Measurements from ENCODE around the gene LPP. TPM values are rescaled to one million over a fixed set of nuclear protein-coding genes. Genes with fewer than 3 reads are reported as not detected.

The LPP gene
- total RNA-seq, 1 experiment from 2014 or later, result 120 TPM

DNA sequence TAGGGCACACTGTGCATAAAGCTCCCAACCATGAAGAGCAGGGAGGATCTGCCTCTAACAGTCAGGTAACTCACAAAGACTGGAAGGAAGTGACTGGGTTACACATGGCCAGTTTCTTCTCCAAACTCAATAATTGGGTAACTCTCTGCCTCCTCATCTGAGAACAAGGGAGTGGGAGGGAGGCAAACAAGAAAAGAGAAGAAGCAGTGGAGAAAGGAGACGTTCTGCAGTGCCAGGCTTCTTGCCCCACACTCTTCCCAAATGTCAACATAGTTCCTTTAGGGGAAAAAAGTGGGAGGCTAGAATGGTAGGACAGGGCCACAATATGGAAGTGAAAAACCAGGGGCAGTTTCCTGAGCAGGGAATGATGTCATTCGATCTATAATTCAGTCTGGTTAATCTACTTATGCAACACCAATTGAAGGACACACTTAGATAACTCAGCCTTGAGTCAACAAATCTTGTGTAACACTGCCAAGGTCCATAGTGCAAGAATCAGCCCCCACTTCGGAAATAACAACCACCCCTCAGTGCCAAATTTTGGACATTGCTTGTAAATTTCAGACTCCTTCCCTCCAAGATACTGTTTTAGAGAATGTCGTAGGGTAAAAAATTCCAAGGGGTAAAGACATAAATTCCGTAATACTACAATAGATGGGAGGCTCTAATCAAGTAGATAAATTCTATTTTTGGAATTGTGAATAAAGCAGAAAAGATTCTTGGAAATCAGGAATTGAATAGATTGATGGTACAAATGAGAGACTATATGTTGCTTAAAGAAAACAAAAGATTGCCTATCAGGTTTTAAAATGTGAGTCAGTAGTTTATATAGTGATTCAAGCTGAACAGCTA, 143.0 kb downstream of the LPP start:
- ChIA-PET POLR2A (no interaction called here), CTCF (no interaction called here)
- Histone ChIP-seq H3K4me3 (ENCODE audit: low read depth, low read length) (no peak overlapping the region), H3K27me3 (replicated peaks; ENCODE audit: control insufficient read depth, insufficient read depth, low read length) (no peaks in the 10 kb centered on the region), H3K4me1 (peaks cover 41% of the 10 kb centered on the region), H3K36me3 (ENCODE audit: control insufficient read depth, insufficient read depth, low read length) (no peaks in the 10 kb centered on the region), H3K9me3 (no peaks in the 10 kb centered on the region)
- Mint-ChIP-seq H3K27ac (ENCODE audit: unreplicated experiment) (peak overlapping the region; percentile 78), H3K4me1 (ENCODE audit: low read depth, unreplicated experiment) (peaks cover 66% of the 10 kb centered on the region), H3K4me3 (ENCODE audit: unreplicated experiment) (peak overlapping the region; percentile 42), H3K9me3 (ENCODE audit: unreplicated experiment) (no peaks in the 10 kb centered on the region), H3K36me3 (ENCODE audit: insufficient read depth, unreplicated experiment) (peaks cover 23% of the 10 kb centered on the region), H3K27me3 (ENCODE audit: insufficient read depth, unreplicated experiment) (no peaks in the 10 kb centered on the region)
- intact Hi-C loops (cut with micrococcal nuclease; ENCODE audit: unreplicated experiment), result loop anchor here (2.0 to 10.0 kb wide), 3 partner anchors 90 to 658 kb away; no protein-coding TSS in a partner anchor
- no TSS peak for BruUV-seq (replicated peaks)
- no peak for DNase-seq
- TF ChIP-seq, protein P1, sequence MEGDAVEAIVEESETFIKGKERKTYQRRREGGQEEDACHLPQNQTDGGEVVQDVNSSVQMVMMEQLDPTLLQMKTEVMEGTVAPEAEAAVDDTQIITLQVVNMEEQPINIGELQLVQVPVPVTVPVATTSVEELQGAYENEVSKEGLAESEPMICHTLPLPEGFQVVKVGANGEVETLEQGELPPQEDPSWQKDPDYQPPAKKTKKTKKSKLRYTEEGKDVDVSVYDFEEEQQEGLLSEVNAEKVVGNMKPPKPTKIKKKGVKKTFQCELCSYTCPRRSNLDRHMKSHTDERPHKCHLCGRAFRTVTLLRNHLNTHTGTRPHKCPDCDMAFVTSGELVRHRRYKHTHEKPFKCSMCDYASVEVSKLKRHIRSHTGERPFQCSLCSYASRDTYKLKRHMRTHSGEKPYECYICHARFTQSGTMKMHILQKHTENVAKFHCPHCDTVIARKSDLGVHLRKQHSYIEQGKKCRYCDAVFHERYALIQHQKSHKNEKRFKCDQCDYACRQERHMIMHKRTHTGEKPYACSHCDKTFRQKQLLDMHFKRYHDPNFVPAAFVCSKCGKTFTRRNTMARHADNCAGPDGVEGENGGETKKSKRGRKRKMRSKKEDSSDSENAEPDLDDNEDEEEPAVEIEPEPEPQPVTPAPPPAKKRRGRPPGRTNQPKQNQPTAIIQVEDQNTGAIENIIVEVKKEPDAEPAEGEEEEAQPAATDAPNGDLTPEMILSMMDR (IDR thresholded peaks at IDR 0.05; ENCODE audit: insufficient read depth in 1 of 2, low read depth in 1 of 2, low read length in 1 of 2, severe bottlenecking in 1 of 2, unreplicated experiment in 1 of 2), result no peak

GRCh38 chr3:188298585-188298984, 144.6 kb downstream of the LPP start:
- peak overlapping the region; percentile 59 for H3K27ac Mint-ChIP-seq (ENCODE audit: unreplicated experiment)
- H3K4me1 Mint-ChIP-seq (ENCODE audit: low read depth, unreplicated experiment), result peaks cover 72% of the 10 kb centered on the region
- Histone ChIP-seq H3K36me3 (ENCODE audit: control insufficient read depth, insufficient read depth, low read length) (no peaks in the 10 kb centered on the region), H3K4me3 (ENCODE audit: low read depth, low read length) (no peak overlapping the region), H3K9me3 (no peaks in the 10 kb centered on the region), H3K4me1 (peaks cover 41% of the 10 kb centered on the region), H3K27me3 (replicated peaks; ENCODE audit: control insufficient read depth, insufficient read depth, low read length) (no peaks in the 10 kb centered on the region)
- peaks cover 18% of the 10 kb centered on the region for H3K36me3 Mint-ChIP-seq (ENCODE audit: insufficient read depth, unreplicated experiment)
- TF ChIP-seq, protein P1 (IDR thresholded peaks at IDR 0.05; ENCODE audit: insufficient read depth in 1 of 2, low read depth in 1 of 2, low read length in 1 of 2, severe bottlenecking in 1 of 2, unreplicated experiment in 1 of 2), result no peak
- ChIA-PET CTCF (no interaction called here), POLR2A (no interaction called here)
- no peaks in the 10 kb centered on the region for H3K9me3 Mint-ChIP-seq (ENCODE audit: unreplicated experiment)
- BruUV-seq (replicated peaks), result no TSS peak
- no peaks in the 10 kb centered on the region for H3K27me3 Mint-ChIP-seq (ENCODE audit: insufficient read depth, unreplicated experiment)
- H3K4me3 Mint-ChIP-seq (ENCODE audit: unreplicated experiment), result no peak overlapping the region
- no peak for DNase-seq
- intact Hi-C loops (cut with micrococcal nuclease; ENCODE audit: unreplicated experiment), result loop anchor here (5.0 to 10.0 kb wide), 2 partner anchors 89 to 656 kb away; no protein-coding TSS in a partner anchor

DNA sequence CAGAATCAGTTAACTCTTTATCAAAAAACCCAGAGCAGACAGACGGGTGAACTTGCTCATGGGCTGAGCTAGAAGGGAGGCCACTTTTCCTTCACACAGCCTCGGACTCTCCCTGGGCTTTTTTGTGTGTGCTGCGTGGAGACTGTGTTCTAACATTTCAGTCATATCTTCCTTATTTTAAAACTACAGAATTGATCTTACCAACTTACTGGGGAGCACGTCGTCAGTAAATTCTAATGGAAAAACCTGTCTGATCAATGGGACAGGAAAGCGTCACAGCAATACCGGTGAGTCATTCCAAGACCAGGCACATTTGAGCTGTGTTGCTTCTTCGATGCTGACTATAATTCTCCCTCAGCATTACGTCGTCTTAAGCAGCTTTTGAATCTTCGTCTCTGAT, 145.1 kb downstream of the LPP start:
- H3K9me3 ChIP-seq, result no peaks in the 10 kb centered on the region
- H3K4me1 Mint-ChIP-seq (ENCODE audit: low read depth, unreplicated experiment), result peaks cover 68% of the 10 kb centered on the region
- TF ChIP-seq, protein P1 (IDR thresholded peaks at IDR 0.05; ENCODE audit: insufficient read depth in 1 of 2, low read depth in 1 of 2, low read length in 1 of 2, severe bottlenecking in 1 of 2, unreplicated experiment in 1 of 2), result no peak

More for the DNA sequence above, 145.1 kb downstream of the LPP start:
- POLR2A ChIA-PET, result no interaction called here
- no TSS peak for BruUV-seq (replicated peaks)
- Mint-ChIP-seq H3K4me3 (ENCODE audit: unreplicated experiment) (no peak overlapping the region), H3K9me3 (ENCODE audit: unreplicated experiment) (no peaks in the 10 kb centered on the region), H3K27me3 (ENCODE audit: insufficient read depth, unreplicated experiment) (no peaks in the 10 kb centered on the region), H3K27ac (ENCODE audit: unreplicated experiment) (peak overlapping the region; percentile 25), H3K36me3 (ENCODE audit: insufficient read depth, unreplicated experiment) (peaks cover 18% of the 10 kb centered on the region)
- Histone ChIP-seq H3K27me3 (replicated peaks; ENCODE audit: control insufficient read depth, insufficient read depth, low read length) (no peaks in the 10 kb centered on the region), H3K4me3 (ENCODE audit: low read depth, low read length) (no peak overlapping the region), H3K36me3 (ENCODE audit: control insufficient read depth, insufficient read depth, low read length) (no peaks in the 10 kb centered on the region), H3K4me1 (peaks cover 40% of the 10 kb centered on the region)
- intact Hi-C loops (cut with micrococcal nuclease; ENCODE audit: unreplicated experiment), result loop anchor here (5.0 to 10.0 kb wide), 2 partner anchors 88 to 656 kb away; no protein-coding TSS in a partner anchor
- no peak for DNase-seq
- CTCF ChIA-PET, result no interaction called here

Measured in Caco-2 (cell line).